Measurements from ENCODE around the gene KCNQ1OT1.

- TF ChIP-seq POLR2A (IDR thresholded peaks at IDR 0.05; ENCODE audit: low read length) (no peak), GATA1 (IDR thresholded peaks at IDR 0.05; ENCODE audit: low read depth, low read length) (no peak)
Measured at GRCh38 chr11:2732261-2732939, 32.6 kb upstream of the KCNQ1OT1 start.

Measured in erythroblast (primary cell).